Keratinocyte (primary cell): ENCODE results near the gene HYAL2. TPM values are rescaled to one million over a fixed set of nuclear protein-coding genes. Genes with fewer than 3 reads are reported as not detected.

Source experiments
- DNase-seq: peaks from one replicate; pipeline ENCODE4 v3.0.0-alpha.2; 2011; ENCODE audit warnings: low read depth, missing footprints, low spot score
- FAIRE-seq: peaks from 2 replicates; lab custom pipeline; 2011; peaks lifted over from hg19 to GRCh38; lab: Jason Lieb, UNC
- H2AFZ ChIP-seq: 2 replicates; pipeline ENCODE4 v1.6.0; 2012; ENCODE audit warnings: low read length, control low read depth, inconsistent platforms; ENCODE audit not compliant: control insufficient read depth
- H3K27ac ChIP-seq: 2 replicates; pipeline ENCODE4 v1.5.1; 2011; ENCODE audit warnings: low read length; ENCODE audit not compliant: control insufficient read depth, insufficient read depth
- H3K27me3 ChIP-seq: 3 replicates; pipeline ENCODE4 v1.6.0; 2011; ENCODE audit warnings: low read length; ENCODE audit not compliant: control insufficient read depth, insufficient read depth; ENCODE audit errors: extremely low read depth
- H3K36me3 ChIP-seq, 2 experiments: 2 replicates in 1 of 2; 3 replicates in 1 of 2; pipeline ENCODE4 v1.5.1; 2011; ENCODE audit warnings: low read length in 2 of 2, mild to moderate bottlenecking in 1 of 2; ENCODE audit not compliant: control insufficient read depth in 2 of 2, insufficient read depth in 2 of 2; ENCODE audit errors: extremely low read depth in 1 of 2
- H3K4me1 ChIP-seq: 3 replicates; pipeline ENCODE4 v1.5.1; 2011; ENCODE audit warnings: low read length; ENCODE audit not compliant: control insufficient read depth, insufficient read depth; ENCODE audit errors: extremely low read depth
- H3K4me2 ChIP-seq: 3 replicates; pipeline ENCODE4 v1.6.0; 2011; ENCODE audit warnings: low read depth, low read length; ENCODE audit not compliant: control insufficient read depth, insufficient read depth; ENCODE audit errors: extremely low read depth
- H3K4me3 ChIP-seq, 3 experiments: fragments of 200-600 bp in 1 of 3; sonication (generic) in 1 of 3; 2 replicates in 2 of 3; 3 replicates in 1 of 3; pipeline ENCODE4 v1.5.1; 2011 to 2016; ENCODE audit warnings: low read length in 3 of 3, mild to moderate bottlenecking in 3 of 3, control low read depth in 2 of 3, inconsistent platforms in 1 of 3, low read depth in 1 of 3, mixed read lengths in 1 of 3, mixed run types in 1 of 3, moderate library complexity in 1 of 3; ENCODE audit not compliant: control insufficient read depth in 2 of 3, insufficient read depth in 2 of 3; ENCODE audit errors: extremely low read depth in 1 of 3
- H3K79me2 ChIP-seq: 2 replicates; pipeline ENCODE4 v1.6.0; 2012; ENCODE audit warnings: low read length; ENCODE audit not compliant: control insufficient read depth, insufficient read depth
- H3K9ac ChIP-seq: 3 replicates; pipeline ENCODE4 v1.6.0; 2011; ENCODE audit warnings: low read length; ENCODE audit not compliant: control insufficient read depth, insufficient read depth; ENCODE audit errors: extremely low read depth
- H3K9me1 ChIP-seq: 3 replicates; pipeline ENCODE4 v1.6.0; 2011; ENCODE audit warnings: low read length; ENCODE audit not compliant: control insufficient read depth, insufficient read depth; ENCODE audit errors: extremely low read depth
- H3K9me3 ChIP-seq: 2 replicates; pipeline ENCODE4 v1.5.1; 2012; ENCODE audit warnings: low read depth, low read length; ENCODE audit not compliant: control insufficient read depth
- H4K20me1 ChIP-seq: 3 replicates; pipeline ENCODE4 v1.6.0; 2011; ENCODE audit warnings: low read length; ENCODE audit not compliant: control insufficient read depth, insufficient read depth; ENCODE audit errors: extremely low read depth
- CTCF ChIP-seq, 3 experiments: IDR thresholded peaks in 1 of 3; conservative IDR thresholded peaks in 1 of 3; optimal IDR thresholded peaks in 1 of 3; 2 replicates in 2 of 3; 3 replicates in 1 of 3; pipeline versions ENCODE3 to v1.5.1; 2011; ENCODE audit warnings: low read length in 3 of 3, mild to moderate bottlenecking in 3 of 3, moderate library complexity in 2 of 3, control low read depth in 1 of 3, inconsistent platforms in 1 of 3; ENCODE audit not compliant: insufficient read depth in 2 of 3; ENCODE audit errors: extremely low read depth in 1 of 3
- EZH2 ChIP-seq: IDR thresholded peaks from one replicate; pipeline ENCODE4 v1.6.1; 2012; ENCODE audit warnings: inconsistent platforms, mild to moderate bottlenecking, low read length, moderate library complexity
- dilution Hi-C: fragments of 300-500 bp; cut with MboI; formaldehyde crosslinking; loops from one replicate; pipeline ENCODE4 v1.7.0; 2020; ENCODE audit warnings: low sequenced_read_pairs; ENCODE audit not compliant: extremely low pct_ligation_motif_present
- polyA plus RNA-seq, 5 experiments: library from polyadenylated mRNA; depleted of rRNA in 3 of 5; stranded (reverse) in 3 of 5; stranded (forward) in 1 of 5; unstranded in 1 of 5; fragments of >200 nt; gene quantifications; 1 replicate in 1 of 5; 2 replicates in 3 of 5; 3 replicates in 1 of 5; pipeline versions ENCODE4 v1.2.1 to v1.2.3, GENCODE V29; 2011 to 2012; ENCODE audit warnings: missing spikeins in 2 of 5, low read depth in 1 of 5, low replicate concordance in 1 of 5

HYAL2 gene
- polyA plus RNA-seq, 1 donor (not counting 4 experiments of a cell fraction or from before 2014, with no cell fraction given) = 42.8 TPM

GRCh38 chr3:50325113-50325480 is 2.6 kb upstream of the HYAL2 start:
- H3K9me3 ChIP-seq = no peaks in the 10 kb centered on the region
- no peak for FAIRE-seq
- TF ChIP-seq CTCF (optimal IDR thresholded peaks at IDR 0.05 in 1 of 3, IDR thresholded peaks at IDR 0.05 in 1 of 3, conservative IDR thresholded peaks at IDR 0.05 in 1 of 3; ENCODE audit: extremely low read depth in 1 of 3, insufficient read depth in 2 of 3, low read length in 3 of 3) (no peak), EZH2 (no peak)
- H3K4me1 ChIP-seq = peaks cover 21% of the 10 kb centered on the region
- H3K9me1 ChIP-seq = no peaks in the 10 kb centered on the region
- DNase-seq = no peak
- peaks cover 29% of the 10 kb centered on the region for H3K79me2 ChIP-seq
- H3K36me3 ChIP-seq = peaks cover 13 to 18% of the 10 kb centered on the region in 2 experiments
- no peaks in the 10 kb centered on the region for H4K20me1 ChIP-seq
- no peak overlapping the region for H2AFZ ChIP-seq
- H3K27me3 ChIP-seq = no peaks in the 10 kb centered on the region
- H3K4me2 ChIP-seq = no peak overlapping the region
- dilution Hi-C loops = no loop called here
- H3K9ac ChIP-seq = no peak overlapping the region
- no peak overlapping the region for H3K27ac ChIP-seq
- H3K4me3 ChIP-seq = no peak overlapping the region

- no peak overlapping the region for H3K9ac ChIP-seq
- peaks cover 35% of the 10 kb centered on the region for H3K79me2 ChIP-seq
- H3K4me2 ChIP-seq = no peak overlapping the region
- no peaks in the 10 kb centered on the region for H4K20me1 ChIP-seq
- peak in 2 of 3 experiments; percentile 88 to 89 for TF ChIP-seq CTCF (optimal IDR thresholded peaks at IDR 0.05 in 1 of 3, IDR thresholded peaks at IDR 0.05 in 1 of 3, conservative IDR thresholded peaks at IDR 0.05 in 1 of 3; ENCODE audit: extremely low read depth in 1 of 3, insufficient read depth in 2 of 3, low read length in 3 of 3)
- TF ChIP-seq EZH2 = no peak
- H3K9me1 ChIP-seq = no peaks in the 10 kb centered on the region
- no peak overlapping the region for H3K27ac ChIP-seq
- H3K9me3 ChIP-seq = no peaks in the 10 kb centered on the region
- dilution Hi-C loops = no loop called here
- peaks cover 14 to 17% of the 10 kb centered on the region in 2 experiments for H3K36me3 ChIP-seq
- H2AFZ ChIP-seq = no peak overlapping the region
- DNase-seq (no peak), FAIRE-seq (peak; percentile 75)
- H3K4me1 ChIP-seq = peaks cover 26% of the 10 kb centered on the region
- H3K27me3 ChIP-seq = no peaks in the 10 kb centered on the region
- no peak overlapping the region for H3K4me3 ChIP-seq
These were observed 2.0 kb upstream of the HYAL2 start for GRCh38 chr3:50324351-50325112.
